SU-DHL-6 (cell line): ENCODE results near the gene PRIM1.

ENCODE experiments used
- H2AFZ ChIP-seq: fragments of 200-600 bp; sonication (generic); 2 replicates; pipeline ENCODE4 v1.6.1; 2014; ENCODE audit warnings: low read depth, mild to moderate bottlenecking, moderate library complexity, mixed read lengths, antibody characterized with exemption, low read length; ENCODE audit not compliant: severe bottlenecking
- H3F3A ChIP-seq: fragments of 200-600 bp; shearing (Covaris generic); 2 replicates; pipeline ENCODE4 v1.6.0; 2016; ENCODE audit warnings: antibody characterized with exemption, mild to moderate bottlenecking; ENCODE audit not compliant: insufficient read depth
- H3K27ac ChIP-seq: fragments of 200-600 bp; sonication (generic); 2 replicates; pipeline ENCODE4 v1.5.1; 2016; ENCODE audit warnings: low read depth, mild to moderate bottlenecking, low read length, moderate library complexity, mixed read lengths
- H3K27me3 ChIP-seq: fragments of 200-600 bp; sonication (generic), shearing (Covaris generic); 2 replicates; pipeline ENCODE4 v1.6.0; 2014; ENCODE audit warnings: mild to moderate bottlenecking, low read length
- H3K36me3 ChIP-seq: fragments of 200-600 bp; sonication (generic); 2 replicates; pipeline ENCODE4 v1.6.1; 2014; ENCODE audit warnings: mild to moderate bottlenecking, low read length, mixed read lengths
- H3K4me2 ChIP-seq: fragments of 300-600, 200-600 bp; shearing (Covaris generic), sonication (generic); 2 replicates; pipeline ENCODE4 v1.6.0; 2014; ENCODE audit warnings: low read length, low read depth, mild to moderate bottlenecking; ENCODE audit not compliant: poor library complexity, severe bottlenecking
- H3K4me3 ChIP-seq: fragments of 200-600 bp; sonication (generic); 2 replicates; pipeline ENCODE4 v1.5.1; 2014; ENCODE audit warnings: antibody characterized with exemption, low read length, mild to moderate bottlenecking, mixed read lengths; ENCODE audit not compliant: insufficient read depth, poor library complexity, severe bottlenecking
- H3K79me2 ChIP-seq: fragments of 200-600 bp; sonication (generic); 2 replicates; pipeline ENCODE4 v1.6.1; 2014; ENCODE audit warnings: mild to moderate bottlenecking, low read length, moderate library complexity; ENCODE audit not compliant: insufficient read depth
- H3K9ac ChIP-seq: fragments of 200-600 bp; sonication (generic); 2 replicates; pipeline ENCODE4 v1.7.0; 2014; ENCODE audit warnings: mild to moderate bottlenecking, low read length
- H3K9me2 ChIP-seq: fragments of 200-600 bp; sonication (generic); replicated peaks from 2 replicates; pipeline ENCODE4 v1.6.1; 2014; ENCODE audit warnings: low read length; ENCODE audit not compliant: insufficient read depth
- H3K9me3 ChIP-seq: fragments of 200-600 bp; sonication (generic); 2 replicates; pipeline ENCODE4 v1.6.1; 2014; ENCODE audit warnings: low read length, mixed read lengths; ENCODE audit not compliant: insufficient read depth
- H4K20me1 ChIP-seq: fragments of 200-600 bp; sonication (generic); 2 replicates; pipeline ENCODE4 v1.6.1; 2014; ENCODE audit warnings: low read depth, mild to moderate bottlenecking, antibody characterized with exemption, low read length, moderate library complexity, mixed read lengths
- CTCF ChIP-seq: fragments of 200-600 bp; sonication (generic); IDR thresholded peaks from one replicate; pipeline ENCODE4 v1.5.1; 2017; ENCODE audit warnings: antibody characterized with exemption, mild to moderate bottlenecking, low read length, moderate library complexity; ENCODE audit not compliant: insufficient read depth, poor library complexity, severe bottlenecking
- EZH2phosphoT487 ChIP-seq: fragments of 200-600 bp; sonication (generic), shearing (Covaris generic); conservative IDR thresholded peaks from 2 replicates; pipeline ENCODE4 v1.6.1; 2018; ENCODE audit warnings: mild to moderate bottlenecking, antibody characterized with exemption, low read length, moderate library complexity, mixed read lengths

The PRIM1 gene

GRCh38 chr12:56776654-56777053, 24.5 kb upstream of the PRIM1 start:
- Histone ChIP-seq H4K20me1 (no peaks in the 10 kb centered on the region), H3K79me2 (no peaks in the 10 kb centered on the region), H2AFZ (no peak overlapping the region), H3K36me3 (no peaks in the 10 kb centered on the region), H3K4me2 (no peak overlapping the region), H3K9me3 (no peaks in the 10 kb centered on the region), H3K9ac (no peak overlapping the region), H3K27ac (no peak overlapping the region), H3K27me3 (no peaks in the 10 kb centered on the region), H3K4me3 (no peak overlapping the region), H3F3A (no peaks in the 10 kb centered on the region), H3K9me2 (no peaks in the 10 kb centered on the region)
- TF ChIP-seq EZH2phosphoT487, result no peak
- TF ChIP-seq CTCF, result no peak

GRCh38 chr12:56775638-56776037, 23.5 kb upstream of the PRIM1 start:
- TF ChIP-seq EZH2phosphoT487 (no peak), CTCF (no peak)
- Histone ChIP-seq H3K36me3 (no peaks in the 10 kb centered on the region), H3K9me2 (no peaks in the 10 kb centered on the region), H3K27me3 (no peaks in the 10 kb centered on the region), H2AFZ (no peak overlapping the region), H3K4me3 (no peak overlapping the region), H3K9ac (no peak overlapping the region), H3K79me2 (no peaks in the 10 kb centered on the region), H4K20me1 (no peaks in the 10 kb centered on the region), H3F3A (no peaks in the 10 kb centered on the region), H3K27ac (no peak overlapping the region), H3K4me2 (peak overlapping the region; percentile 10), H3K9me3 (no peaks in the 10 kb centered on the region)

- H3K9me3 ChIP-seq, result no peaks in the 10 kb centered on the region
- no peaks in the 10 kb centered on the region for H3K79me2 ChIP-seq
- H3F3A ChIP-seq, result no peaks in the 10 kb centered on the region
- H3K9ac ChIP-seq, result no peak overlapping the region
- H3K27ac ChIP-seq, result no peak overlapping the region
- no peak overlapping the region for H3K4me2 ChIP-seq
- TF ChIP-seq EZH2phosphoT487 (no peak), CTCF (no peak)
- H3K27me3 ChIP-seq, result no peaks in the 10 kb centered on the region
- no peaks in the 10 kb centered on the region for H4K20me1 ChIP-seq
- no peak overlapping the region for H3K4me3 ChIP-seq
- no peaks in the 10 kb centered on the region for H3K36me3 ChIP-seq
- H3K9me2 ChIP-seq, result no peaks in the 10 kb centered on the region
- H2AFZ ChIP-seq, result no peak overlapping the region
Measured at GRCh38 chr12:56773113-56773512, 21.0 kb upstream of the PRIM1 start.

- Histone ChIP-seq H4K20me1 (no peaks in the 10 kb centered on the region), H3K9me3 (no peaks in the 10 kb centered on the region), H3K27me3 (no peaks in the 10 kb centered on the region), H3K36me3 (no peaks in the 10 kb centered on the region), H3K9ac (no peak overlapping the region), H2AFZ (no peak overlapping the region), H3K9me2 (no peaks in the 10 kb centered on the region), H3K4me3 (no peak overlapping the region), H3K79me2 (no peaks in the 10 kb centered on the region), H3F3A (no peaks in the 10 kb centered on the region), H3K27ac (no peak overlapping the region), H3K4me2 (no peak overlapping the region)
- TF ChIP-seq EZH2phosphoT487 (no peak), CTCF (no peak)
Measured at GRCh38 chr12:56772625-56773024, 20.5 kb upstream of the PRIM1 start.
